Lower lobe of right lung (tissue), 2 donors: Measurements from ENCODE around the gene CPNE5. TPM values are rescaled to one million over a fixed set of nuclear protein-coding genes. Genes with fewer than 3 reads are reported as not detected.

Source experiments
- ATAC-seq, 2 donors: fragments of 200-7000 bp; cut with Tn5 transposase; one replicate each; pipeline ENCODE4 v1.9.1; 2020 to 2022; ENCODE audit warnings: mild to moderate bottlenecking in 2 of 2, moderate library complexity in 2 of 2
- DNase-seq: peaks from one replicate; pipeline ENCODE4 v3.0.0-alpha.2; 2020
- H3K27ac ChIP-seq: fragments of 200-600 bp; one replicate; pipeline ENCODE4 v1.8.0; 2022
- H3K27me3 ChIP-seq: fragments of 200-600 bp; one replicate; pipeline ENCODE4 v1.8.0; 2022; ENCODE audit warnings: low read depth
- H3K36me3 ChIP-seq: fragments of 200-600 bp; one replicate; pipeline ENCODE4 v1.8.0; 2022; ENCODE audit warnings: mild to moderate bottlenecking
- H3K4me1 ChIP-seq: fragments of 200-600 bp; one replicate; pipeline ENCODE4 v1.8.0; 2022
- H3K4me3 ChIP-seq: fragments of 200-600 bp; one replicate; pipeline ENCODE4 v1.8.0; 2022; ENCODE audit warnings: mild to moderate bottlenecking
- H3K9me3 ChIP-seq: fragments of 200-600 bp; one replicate; pipeline ENCODE4 v1.8.0; 2022
- intact Hi-C: fragments of 100-400 bp; cut with DNase I; formaldehyde crosslinking; loops from one replicate; pipeline ENCODE4 v1.11.0; 2022
- total RNA-seq: library from RNA; stranded (reverse); fragmentation: NEBNext Ultra II Directional; extraction: Animal tissue kit (Norgen Biotek cat#: 25700); gene quantifications from one replicate; pipeline ENCODE4 v1.2.1, GENCODE V29; 2021
- TF ChIP-seq, protein P1 (sequence below): fragments of 200-600 bp; IDR thresholded peaks from one replicate; pipeline ENCODE4 v1.8.0; 2022; ENCODE audit warnings: antibody characterized with exemption, mild to moderate bottlenecking
- donor health status: DM: no; HTN: yes; CAD: no; lungs with severe emphysema.

The CPNE5 gene
- total RNA-seq, 1 donor from 2014 or later = 2.4 TPM

DNA sequence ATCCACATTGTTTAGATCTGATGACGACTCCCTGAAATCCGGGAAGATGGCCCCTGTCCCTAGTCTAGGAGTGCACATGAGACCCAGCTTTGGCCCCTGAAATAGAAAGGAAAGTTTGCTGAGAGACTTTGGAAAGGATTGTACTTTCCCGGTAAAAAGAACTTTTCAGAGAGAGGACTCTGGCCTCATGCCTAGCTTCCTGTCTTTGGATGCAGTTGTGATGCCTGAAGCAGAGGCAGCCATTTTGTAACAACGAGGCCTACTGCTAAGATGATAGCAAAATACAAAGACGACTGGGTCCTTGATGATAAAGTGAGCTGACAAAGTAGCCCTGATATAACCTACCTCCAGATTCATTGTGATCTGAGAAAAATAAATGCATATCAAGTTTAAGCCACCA, 6.9 kb downstream of the CPNE5 start:
- Histone ChIP-seq H3K27ac (no peak overlapping the region), H3K4me3 (no peak overlapping the region), H3K4me1 (peaks cover 26% of the 10 kb centered on the region), H3K27me3 (no peaks in the 10 kb centered on the region), H3K9me3 (no peaks in the 10 kb centered on the region), H3K36me3 (no peaks in the 10 kb centered on the region)
- no peak for ATAC-seq
- no peak for DNase-seq
- intact Hi-C loops = no loop called here
- TF ChIP-seq, protein P1, sequence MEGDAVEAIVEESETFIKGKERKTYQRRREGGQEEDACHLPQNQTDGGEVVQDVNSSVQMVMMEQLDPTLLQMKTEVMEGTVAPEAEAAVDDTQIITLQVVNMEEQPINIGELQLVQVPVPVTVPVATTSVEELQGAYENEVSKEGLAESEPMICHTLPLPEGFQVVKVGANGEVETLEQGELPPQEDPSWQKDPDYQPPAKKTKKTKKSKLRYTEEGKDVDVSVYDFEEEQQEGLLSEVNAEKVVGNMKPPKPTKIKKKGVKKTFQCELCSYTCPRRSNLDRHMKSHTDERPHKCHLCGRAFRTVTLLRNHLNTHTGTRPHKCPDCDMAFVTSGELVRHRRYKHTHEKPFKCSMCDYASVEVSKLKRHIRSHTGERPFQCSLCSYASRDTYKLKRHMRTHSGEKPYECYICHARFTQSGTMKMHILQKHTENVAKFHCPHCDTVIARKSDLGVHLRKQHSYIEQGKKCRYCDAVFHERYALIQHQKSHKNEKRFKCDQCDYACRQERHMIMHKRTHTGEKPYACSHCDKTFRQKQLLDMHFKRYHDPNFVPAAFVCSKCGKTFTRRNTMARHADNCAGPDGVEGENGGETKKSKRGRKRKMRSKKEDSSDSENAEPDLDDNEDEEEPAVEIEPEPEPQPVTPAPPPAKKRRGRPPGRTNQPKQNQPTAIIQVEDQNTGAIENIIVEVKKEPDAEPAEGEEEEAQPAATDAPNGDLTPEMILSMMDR = no peak

DNA sequence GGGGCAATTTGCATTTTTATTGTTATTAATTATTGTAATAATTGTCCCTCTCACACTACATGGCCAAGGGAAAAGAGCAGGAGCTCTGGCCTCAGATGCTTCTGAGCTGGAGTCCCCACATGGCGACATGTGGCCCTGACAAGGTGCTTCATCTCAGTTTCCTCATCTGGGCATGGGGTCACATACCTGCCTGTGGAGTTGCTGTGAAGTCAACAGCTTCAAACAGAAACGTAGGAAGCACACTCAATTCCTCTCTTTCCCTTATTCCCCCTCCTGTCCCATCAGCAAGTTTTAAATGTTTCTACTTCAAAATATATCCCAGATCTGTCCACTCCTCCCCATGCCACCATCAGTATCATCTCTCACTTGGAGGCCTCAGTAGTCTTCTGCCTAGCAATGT, 8.7 kb downstream of the CPNE5 start:
- TF ChIP-seq, protein P1 = no peak
- intact Hi-C loops = no loop called here
- Histone ChIP-seq H3K4me3 (no peak overlapping the region), H3K9me3 (no peaks in the 10 kb centered on the region), H3K27me3 (no peaks in the 10 kb centered on the region), H3K36me3 (no peaks in the 10 kb centered on the region), H3K27ac (no peak overlapping the region), H3K4me1 (peaks cover 36% of the 10 kb centered on the region)
- ATAC-seq (no peak), DNase-seq (no peak)

DNA sequence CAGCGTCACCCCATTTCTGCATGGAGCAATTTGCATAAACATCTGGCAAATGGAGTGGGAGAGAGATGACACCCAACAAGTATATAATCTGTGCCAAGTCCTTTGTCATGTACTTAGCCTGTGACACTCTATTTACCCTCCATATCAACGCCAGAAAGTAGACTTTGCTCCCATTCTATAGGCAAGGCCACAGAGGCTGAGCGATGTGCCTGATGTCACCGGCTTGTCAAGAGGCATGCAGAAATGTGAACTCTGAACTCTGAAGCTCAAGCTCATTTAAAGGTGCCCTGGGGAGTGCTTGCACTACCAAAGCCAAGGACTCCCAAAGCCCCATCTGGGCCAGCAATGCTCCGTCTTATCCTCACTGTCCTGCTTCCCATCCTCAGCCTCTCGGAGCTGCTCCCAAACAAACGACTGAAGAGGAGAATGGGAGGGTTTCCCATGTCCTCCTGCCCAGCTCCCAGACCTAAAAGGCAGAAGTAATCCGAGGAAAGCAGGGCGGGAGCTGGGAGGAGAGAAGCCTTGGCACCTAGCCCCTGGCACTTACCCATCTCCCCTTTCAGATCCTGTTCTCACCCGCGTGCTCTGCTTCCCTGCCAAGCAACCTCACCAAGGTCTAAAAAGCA, 9.2 kb downstream of the CPNE5 start:
- TF ChIP-seq, protein P1 = no peak
- Histone ChIP-seq H3K4me3 (no peak overlapping the region), H3K4me1 (peaks cover 36% of the 10 kb centered on the region), H3K9me3 (no peaks in the 10 kb centered on the region), H3K27ac (no peak overlapping the region), H3K27me3 (no peaks in the 10 kb centered on the region), H3K36me3 (no peaks in the 10 kb centered on the region)
- DNase-seq = peak; percentile 54
- ATAC-seq = peak; percentile 27 to 42
- intact Hi-C loops = no loop called here

DNA sequence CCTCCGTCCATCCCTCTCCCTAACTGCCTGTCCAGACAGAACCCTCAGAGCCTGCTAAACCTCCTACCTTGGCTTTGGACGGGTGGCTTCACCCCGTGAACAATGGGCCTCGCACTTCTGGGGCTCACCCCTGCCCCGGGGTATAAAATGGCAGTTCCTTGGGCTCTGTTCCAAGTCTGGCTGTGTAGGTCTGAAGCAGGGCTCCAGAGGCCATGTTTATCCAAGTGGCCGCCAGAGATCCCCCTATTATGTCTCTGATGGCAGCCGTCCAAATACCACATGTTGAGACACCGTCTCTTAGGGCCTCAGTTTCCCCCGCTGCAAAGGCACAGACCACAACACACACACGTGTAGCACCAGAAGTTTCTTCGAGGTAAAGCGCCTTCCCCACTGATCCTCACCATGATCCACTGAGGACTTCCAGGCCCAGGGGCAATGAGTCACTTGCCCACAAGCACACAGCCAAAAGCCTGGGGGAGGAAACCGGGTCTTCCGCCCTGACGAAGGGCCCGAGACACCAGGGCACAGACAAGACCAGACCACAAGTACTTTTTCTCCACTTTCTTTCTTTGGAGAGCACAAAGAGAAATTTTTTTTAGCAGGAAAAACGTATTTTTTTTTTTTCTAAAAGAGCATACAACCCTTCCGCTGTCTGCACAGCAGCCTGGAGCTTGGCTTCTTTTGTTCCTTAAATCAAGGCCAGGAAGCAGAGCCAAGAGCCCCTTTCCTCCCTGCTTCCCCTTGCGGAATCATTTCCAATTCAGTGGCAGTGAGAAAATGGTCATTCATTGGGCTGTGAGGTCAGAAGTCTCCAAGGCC, 11.8 kb downstream of the CPNE5 start:
- no peak for DNase-seq
- Histone ChIP-seq H3K4me3 (no peak overlapping the region), H3K9me3 (no peaks in the 10 kb centered on the region), H3K27me3 (no peaks in the 10 kb centered on the region), H3K4me1 (peaks cover 36% of the 10 kb centered on the region), H3K27ac (peak overlapping the region; percentile 5), H3K36me3 (no peaks in the 10 kb centered on the region)
- intact Hi-C loops = no loop called here
- peak; percentile 37 to 54 for ATAC-seq
- TF ChIP-seq, protein P1 = no peak

DNA sequence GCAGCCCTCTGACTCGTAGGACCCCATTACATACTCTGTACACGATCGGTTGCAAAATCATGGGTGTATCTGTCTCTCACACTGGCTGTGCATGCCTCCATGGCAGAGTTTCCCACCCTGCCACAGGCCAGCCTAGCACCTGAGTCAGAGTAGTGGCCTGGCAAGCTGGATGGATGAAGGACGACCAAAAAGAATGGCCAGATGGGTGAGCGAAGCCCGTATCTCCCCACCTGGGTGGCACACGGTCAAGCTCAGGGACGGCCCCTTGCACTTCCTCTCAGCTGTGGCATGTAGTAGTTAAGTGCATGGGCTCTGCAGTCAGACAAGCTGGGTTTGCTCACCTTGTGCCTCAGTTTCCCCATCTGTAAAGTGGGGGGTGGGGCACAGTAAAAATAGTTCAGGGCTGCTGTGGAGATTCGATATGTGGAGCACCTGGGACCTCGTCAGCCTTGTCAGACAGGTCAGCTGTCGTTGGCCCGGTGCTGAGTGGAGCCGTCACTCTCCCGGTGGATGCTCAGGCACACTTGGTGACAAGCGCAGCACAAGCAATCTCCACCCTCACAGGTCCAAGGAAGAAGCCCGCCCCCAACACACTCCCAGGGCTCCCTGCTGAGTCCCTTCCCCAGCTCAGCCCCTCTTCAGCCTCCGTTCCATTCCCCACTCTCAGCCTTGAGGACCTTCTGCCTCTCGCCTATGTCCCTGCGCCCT, 12.6 kb downstream of the CPNE5 start:
- intact Hi-C loops = no loop called here

More for the DNA sequence above, 12.6 kb downstream of the CPNE5 start:
- Histone ChIP-seq H3K9me3 (no peaks in the 10 kb centered on the region), H3K4me3 (no peak overlapping the region), H3K36me3 (no peaks in the 10 kb centered on the region), H3K4me1 (peaks cover 36% of the 10 kb centered on the region), H3K27ac (peak overlapping the region; percentile 5), H3K27me3 (no peaks in the 10 kb centered on the region)
- DNase-seq (no peak), ATAC-seq (no peak)
- TF ChIP-seq, protein P1 = no peak
